HFF-Myc (cell line): ENCODE data around the gene CBR4.
"Not testable (repeated sequence)": the region's sequence is repeated elsewhere in the genome, so short reads cannot be mapped to it uniquely, and the experiment has no call there.

Source experiments
- DNase-seq: peaks from one replicate; pipeline ENCODE4 v3.0.0-alpha.2; 2011; ENCODE audit warnings: low read depth; ENCODE audit errors: extremely low read depth
- H3K4me3 ChIP-seq: replicated peaks from 2 replicates; pipeline ENCODE4 v1.5.1; 2011; ENCODE audit warnings: low read depth, mild to moderate bottlenecking, control low read depth, low read length
- CTCF ChIP-seq: IDR thresholded peaks from 2 replicates; pipeline ENCODE4 v1.5.1; 2012; ENCODE audit warnings: mild to moderate bottlenecking, low read depth, low read length, control low read depth; ENCODE audit errors: missing control alignments

Gene CBR4

DNA sequence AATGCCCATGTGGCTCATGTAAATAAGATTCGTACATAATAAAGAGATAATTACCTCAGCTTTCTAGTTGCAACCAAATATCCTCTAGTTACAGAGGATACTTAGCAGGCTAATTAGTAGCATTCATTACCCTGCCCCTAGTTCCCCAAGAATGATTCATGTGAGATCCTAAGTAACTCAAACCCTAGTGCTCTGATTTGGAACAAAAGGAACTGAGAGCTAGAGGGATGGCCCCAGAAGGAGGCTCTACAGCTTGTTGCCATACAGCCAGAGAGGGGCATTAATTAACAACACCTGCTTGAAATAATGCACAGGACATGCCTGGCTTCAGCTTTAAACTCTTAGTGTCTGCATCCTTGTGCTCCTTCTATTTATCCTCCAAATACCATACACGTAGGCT is 32.6 kb upstream of the CBR4 start:
- no peak for TF ChIP-seq CTCF
- no peak for DNase-seq
- H3K4me3 ChIP-seq, result no peak overlapping the region

DNA sequence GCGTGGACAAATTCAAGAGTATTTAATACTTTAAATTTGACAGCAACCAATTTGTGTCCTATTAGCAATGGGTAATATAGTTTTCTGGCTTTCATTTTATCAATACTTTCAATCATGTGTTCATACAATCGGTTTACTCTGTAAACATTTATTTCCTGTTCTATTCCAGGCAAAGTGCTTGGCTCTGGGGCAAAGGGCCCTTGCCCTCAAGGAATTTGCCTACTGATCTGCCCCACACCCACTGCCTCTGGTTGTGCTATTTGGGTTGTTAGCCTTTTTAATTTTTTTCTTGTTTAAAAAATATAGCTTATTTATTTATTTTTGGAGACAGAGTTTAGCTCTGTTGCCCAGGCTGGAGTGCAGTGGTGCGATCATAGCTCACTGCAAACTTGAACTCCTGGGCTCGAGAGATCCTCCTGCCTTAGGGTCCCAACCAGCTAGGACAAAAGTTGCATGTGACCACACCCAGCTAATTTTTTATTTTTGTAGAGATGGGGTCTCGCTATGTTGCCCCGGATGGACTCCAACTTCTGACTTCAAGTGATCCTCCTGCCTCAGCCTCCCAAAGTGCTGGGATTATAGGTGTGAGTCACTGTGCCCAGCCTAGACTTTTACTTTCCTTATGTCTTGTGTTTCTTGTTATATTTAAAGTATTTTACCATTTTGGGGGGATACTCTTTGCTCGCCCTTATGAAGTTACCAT is 30.7 kb upstream of the CBR4 start:
- no peak for DNase-seq
- no peak overlapping the region for H3K4me3 ChIP-seq
- TF ChIP-seq CTCF, result no peak

GRCh38 chr4:169039251-169039954 is 29.3 kb upstream of the CBR4 start:
- H3K4me3 ChIP-seq, result no peak overlapping the region
- no peak for DNase-seq
- no peak for TF ChIP-seq CTCF

DNA sequence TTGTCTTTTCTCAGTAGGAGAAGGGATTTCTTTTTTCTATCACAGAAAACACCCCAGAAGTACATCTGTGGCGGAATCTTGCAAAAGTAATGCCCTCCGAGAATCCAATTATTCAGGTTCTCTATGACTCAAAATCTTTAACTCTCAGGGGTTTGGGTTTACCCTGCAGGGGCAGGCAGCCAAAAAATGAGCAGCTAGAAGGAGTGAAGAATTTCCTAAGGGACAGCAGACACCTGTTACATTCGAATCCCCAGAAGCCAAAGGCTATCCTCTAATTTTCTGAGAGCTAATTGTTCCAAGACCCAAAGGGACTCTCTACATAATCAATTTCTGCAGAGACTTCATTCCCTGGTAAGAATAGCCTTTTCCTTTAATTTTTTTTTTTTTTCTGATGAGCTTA is 27.5 kb upstream of the CBR4 start:
- DNase-seq, result no peak
- H3K4me3 ChIP-seq, result no peak overlapping the region
- no peak for TF ChIP-seq CTCF

- not testable (repeated sequence) for DNase-seq, H3K4me3 ChIP-seq
Observed at GRCh38 chr4:169035871-169036620, 26.0 kb upstream of the CBR4 start.

GRCh38 chr4:169033660-169034059 is 23.6 kb upstream of the CBR4 start:
- no peak for TF ChIP-seq CTCF
- no peak for DNase-seq

More at GRCh38 chr4:169033660-169034059, 23.6 kb upstream of the CBR4 start:
- no peak overlapping the region for H3K4me3 ChIP-seq
